ENCODE results near the gene PRKN. TPM values are rescaled to one million over a fixed set of nuclear protein-coding genes. Genes with fewer than 3 reads are reported as not detected.
A peak's percentile ranks its signal among the peaks of the same experiment; 100 is the strongest.

Gene PRKN
- total RNA-seq, 1 experiment from 2014 or later = not detected

- no peak for DNase-seq (ENCODE audit: low read depth)
These were observed 1178.8 kb downstream of the PRKN start for GRCh38 chr6:161548713-161549296.

- DNase-seq (ENCODE audit: low read depth) = peak; percentile 23
These were observed 1179.9 kb downstream of the PRKN start for GRCh38 chr6:161547617-161548016.

DNA sequence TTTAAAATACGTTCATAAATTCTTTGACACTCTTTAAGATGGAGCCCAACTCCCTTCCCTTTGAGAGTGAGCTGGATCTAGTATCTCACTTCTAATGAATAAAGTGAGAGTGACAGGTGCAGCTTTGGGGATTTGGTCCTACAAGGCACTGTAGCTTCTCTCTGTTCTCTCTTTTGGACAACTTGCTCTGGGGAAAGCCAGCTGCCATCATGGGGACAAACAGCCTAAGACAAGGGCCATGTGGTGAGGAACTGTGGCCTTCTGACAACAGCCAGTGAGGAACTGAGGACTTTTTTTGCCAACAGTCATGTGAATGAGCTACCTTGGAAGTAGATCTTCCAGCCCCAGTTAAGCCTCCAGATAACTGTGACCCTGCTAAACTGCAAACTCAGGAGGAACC lies 1180.9 kb downstream of the PRKN start:
- DNase-seq (ENCODE audit: low read depth) = no peak

DNA sequence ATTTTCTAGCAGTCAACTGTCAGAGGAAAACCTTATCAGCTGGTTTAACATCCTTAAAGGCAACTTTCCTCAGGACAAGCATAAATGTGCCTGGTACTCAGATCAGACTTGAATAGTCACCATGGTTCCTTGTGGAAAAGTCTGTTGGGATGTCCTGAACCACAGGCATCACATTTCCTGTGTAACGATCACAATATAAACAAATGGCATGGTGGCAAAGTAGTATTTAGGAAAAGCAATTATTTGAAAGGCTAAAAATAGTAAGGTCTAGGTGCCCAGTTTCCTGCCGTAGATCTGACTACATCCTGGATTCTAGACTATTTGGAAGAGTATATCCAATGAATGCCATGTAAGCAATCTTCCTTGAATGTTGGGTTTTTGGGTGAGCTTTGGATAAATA lies 1181.8 kb downstream of the PRKN start:
- DNase-seq (ENCODE audit: low read depth) = no peak

DNA sequence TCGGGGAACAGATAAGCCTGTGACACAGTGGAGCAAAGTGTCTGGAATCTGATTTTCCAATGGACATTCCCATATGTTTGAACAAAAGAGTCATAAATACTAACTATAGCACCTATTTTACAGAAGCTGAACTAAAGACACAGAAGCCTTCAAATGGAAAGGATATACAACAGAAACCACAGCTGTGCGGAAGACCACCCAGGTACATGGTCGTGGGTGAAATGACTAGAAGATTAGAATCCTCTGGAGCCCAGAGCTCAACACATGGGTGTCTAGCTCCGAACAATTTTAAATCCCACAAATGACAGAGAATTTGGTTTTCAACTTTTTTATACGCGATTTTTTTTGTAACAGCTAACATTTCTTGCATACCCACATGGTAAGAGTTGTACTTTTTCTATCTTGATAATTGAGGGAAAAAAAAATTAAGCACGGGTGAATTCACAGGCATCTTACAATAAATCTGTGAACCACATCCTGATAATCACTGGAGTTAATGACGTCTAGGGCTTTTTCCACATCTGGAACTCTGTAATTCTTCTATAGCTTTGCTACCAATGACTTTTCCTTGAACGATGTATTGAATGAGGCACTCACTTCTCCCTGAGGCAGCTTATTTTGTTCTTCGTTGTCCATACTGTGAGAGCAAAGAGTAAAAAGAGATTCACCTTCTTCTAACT lies 1182.6 kb downstream of the PRKN start:
- peak; percentile 34 for DNase-seq (ENCODE audit: low read depth)

GRCh38 chr6:161543684-161544309 lies 1183.8 kb downstream of the PRKN start:
- no peak for DNase-seq (ENCODE audit: low read depth)

GRCh38 chr6:161542346-161542980 lies 1185.1 kb downstream of the PRKN start:
- no peak for DNase-seq (ENCODE audit: low read depth)

GRCh38 chr6:161540532-161540931 lies 1187.0 kb downstream of the PRKN start:
- no peak for DNase-seq (ENCODE audit: low read depth)

- DNase-seq (ENCODE audit: low read depth) = peak; percentile 33
These were observed 1191.3 kb downstream of the PRKN start for GRCh38 chr6:161536224-161536630.

GRCh38 chr6:161534264-161534873 lies 1193.2 kb downstream of the PRKN start:
- DNase-seq (ENCODE audit: low read depth) = peak; percentile 24

- no peak for DNase-seq (ENCODE audit: low read depth)
These were observed 1194.3 kb downstream of the PRKN start for GRCh38 chr6:161533266-161533665.

- DNase-seq (ENCODE audit: low read depth) = no peak
These were observed 1195.0 kb downstream of the PRKN start for GRCh38 chr6:161532536-161532935.

DNA sequence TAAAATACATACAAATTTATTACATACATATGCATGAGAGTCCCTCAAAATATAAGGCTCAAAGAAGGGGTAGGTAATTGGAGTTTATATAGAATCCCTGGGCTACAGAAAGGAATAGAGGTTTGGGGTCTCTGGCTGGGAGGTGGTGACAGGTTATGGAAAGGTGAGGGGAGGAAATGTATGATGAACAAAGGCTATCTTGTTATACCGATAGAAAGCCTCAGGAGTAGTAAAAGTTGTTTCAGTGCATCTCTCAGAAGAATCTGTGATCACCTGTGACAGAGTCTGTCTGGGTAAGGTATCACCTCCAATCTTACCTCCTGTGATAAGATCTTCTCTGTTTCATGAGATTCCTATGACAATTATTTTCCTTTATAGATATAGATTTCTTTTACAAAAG lies 1200.8 kb downstream of the PRKN start:
- DNase-seq (ENCODE audit: low read depth) = no peak

DNA sequence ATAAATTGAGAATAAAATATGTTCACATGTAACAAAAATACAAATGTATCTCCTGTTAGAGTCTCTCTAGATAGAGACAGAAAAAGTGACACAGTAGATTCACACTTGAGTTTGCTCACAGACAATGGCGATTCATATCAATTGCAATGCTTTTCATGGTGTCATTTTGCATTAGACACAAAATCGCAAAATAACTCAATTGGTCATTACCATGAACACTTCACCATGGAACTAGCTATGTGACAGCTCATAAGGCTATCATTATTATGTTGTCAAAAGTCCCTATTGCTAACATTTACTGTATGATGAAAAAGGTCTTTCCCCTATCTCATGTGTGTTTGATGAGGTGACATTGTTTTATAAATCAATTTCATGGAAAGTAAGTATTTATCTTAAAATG lies 1204.2 kb downstream of the PRKN start:
- no peak for DNase-seq (ENCODE audit: low read depth)

- no peak for DNase-seq (ENCODE audit: low read depth)
These were observed 1205.3 kb downstream of the PRKN start for GRCh38 chr6:161522276-161522675.

GRCh38 chr6:161511447-161512095 lies 1216.0 kb downstream of the PRKN start:
- DNase-seq (ENCODE audit: low read depth) = no peak

- DNase-seq (ENCODE audit: low read depth) = no peak
These were observed 1219.2 kb downstream of the PRKN start for GRCh38 chr6:161508341-161508740.

GRCh38 chr6:161507375-161507774 lies 1220.2 kb downstream of the PRKN start:
- no peak for DNase-seq (ENCODE audit: low read depth)

DNA sequence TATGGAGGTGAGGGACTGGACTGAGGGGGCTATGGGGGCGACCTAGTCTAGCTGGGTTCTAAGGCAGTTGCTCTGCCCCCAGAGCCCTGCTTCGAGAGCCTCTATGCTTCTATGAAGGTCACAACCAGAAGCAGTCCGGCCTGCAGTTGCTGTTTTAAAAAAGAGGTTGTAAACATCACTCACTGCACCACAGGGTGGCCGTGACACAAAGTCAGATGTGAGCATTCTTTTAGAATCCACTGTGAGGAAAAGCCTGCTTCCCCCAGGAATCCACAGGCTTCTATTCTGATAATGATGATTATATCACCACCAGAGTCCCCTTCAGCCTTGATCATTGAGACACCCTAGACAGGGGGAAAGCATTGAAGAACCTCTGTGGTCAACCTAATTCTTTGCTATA lies 1224.0 kb downstream of the PRKN start:
- DNase-seq (ENCODE audit: low read depth) = no peak

DNA sequence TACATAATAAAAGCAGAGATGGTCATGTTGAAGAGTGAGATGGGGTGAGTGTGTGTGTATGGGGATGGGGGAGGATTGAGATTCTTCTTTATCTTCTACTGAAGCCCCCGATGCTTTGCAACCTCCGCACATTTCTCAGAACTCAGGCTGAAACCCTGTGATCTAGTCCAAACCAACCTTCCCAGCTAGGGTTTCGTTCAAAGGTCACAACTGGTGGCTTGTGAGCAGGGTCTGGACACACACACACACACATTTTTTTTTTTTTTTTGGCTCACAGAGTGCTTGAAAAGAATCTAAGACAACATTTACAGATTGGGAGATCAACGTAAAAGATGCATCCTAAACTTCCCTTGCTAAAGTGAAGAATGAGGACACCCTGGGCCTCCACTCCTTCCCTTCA lies 1228.7 kb downstream of the PRKN start:
- DNase-seq (ENCODE audit: low read depth) = no peak

- peak; percentile 83 for DNase-seq (ENCODE audit: low read depth)
These were observed 1229.2 kb downstream of the PRKN start for GRCh38 chr6:161498359-161498758.

DNA sequence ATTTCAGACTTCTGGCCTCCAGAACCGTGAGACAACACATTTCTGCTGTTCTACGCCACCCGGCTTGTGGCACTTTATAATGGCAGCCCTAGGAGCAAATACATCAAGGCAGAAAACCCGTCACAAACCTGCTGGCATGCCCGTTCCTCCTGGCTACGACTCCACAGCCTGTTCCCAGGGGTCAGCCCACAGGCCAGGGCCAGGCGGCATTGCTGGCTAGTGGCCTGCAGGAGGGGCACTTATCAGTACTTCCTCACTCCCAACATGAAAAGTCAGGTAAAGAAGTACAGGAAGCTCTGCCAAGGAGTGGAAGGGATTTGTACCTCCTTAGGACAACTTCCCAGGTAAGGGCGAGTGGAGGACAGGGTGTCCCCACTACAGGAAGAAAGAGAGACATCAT lies 1230.6 kb downstream of the PRKN start:
- no peak for DNase-seq (ENCODE audit: low read depth)

Measured in Daoy (cell line).